Measurements from ENCODE around the gene CACNA1S.

DNA sequence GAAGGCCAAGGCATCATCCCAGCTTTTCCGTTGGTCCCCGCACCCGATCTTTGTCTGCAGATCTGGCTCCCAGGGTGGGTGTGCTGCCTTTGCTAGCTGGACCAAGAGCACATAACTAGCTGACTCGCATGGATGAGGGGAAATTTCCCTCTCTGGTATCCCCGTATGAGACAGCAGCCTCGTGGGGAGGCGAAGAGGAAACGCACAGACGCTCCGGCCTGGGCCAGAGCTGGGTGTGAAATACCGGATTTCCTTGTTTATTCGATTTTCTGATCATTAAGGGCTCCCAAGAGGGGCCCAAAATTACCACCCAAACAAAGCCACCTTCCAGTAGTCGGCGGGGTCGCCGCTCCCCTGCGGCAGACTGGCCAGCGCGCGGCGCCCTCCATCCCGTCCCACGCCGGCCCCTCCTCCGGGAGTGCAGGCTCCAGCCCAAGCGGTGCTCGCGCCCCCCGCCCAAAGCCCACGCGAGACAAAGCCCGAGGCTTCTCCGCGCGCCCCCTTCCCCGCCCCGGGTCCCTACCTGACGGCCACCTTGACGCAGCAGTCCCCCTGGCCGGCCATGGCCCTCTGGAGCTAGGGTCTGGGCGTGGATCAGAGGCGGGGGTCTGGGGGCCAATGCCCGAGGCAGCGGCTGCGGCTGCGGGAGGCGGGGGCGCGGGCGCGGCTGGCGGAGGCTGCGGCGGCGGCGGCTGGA is 89.3 kb downstream of the CACNA1S start:
- TF ChIP-seq, protein P1, sequence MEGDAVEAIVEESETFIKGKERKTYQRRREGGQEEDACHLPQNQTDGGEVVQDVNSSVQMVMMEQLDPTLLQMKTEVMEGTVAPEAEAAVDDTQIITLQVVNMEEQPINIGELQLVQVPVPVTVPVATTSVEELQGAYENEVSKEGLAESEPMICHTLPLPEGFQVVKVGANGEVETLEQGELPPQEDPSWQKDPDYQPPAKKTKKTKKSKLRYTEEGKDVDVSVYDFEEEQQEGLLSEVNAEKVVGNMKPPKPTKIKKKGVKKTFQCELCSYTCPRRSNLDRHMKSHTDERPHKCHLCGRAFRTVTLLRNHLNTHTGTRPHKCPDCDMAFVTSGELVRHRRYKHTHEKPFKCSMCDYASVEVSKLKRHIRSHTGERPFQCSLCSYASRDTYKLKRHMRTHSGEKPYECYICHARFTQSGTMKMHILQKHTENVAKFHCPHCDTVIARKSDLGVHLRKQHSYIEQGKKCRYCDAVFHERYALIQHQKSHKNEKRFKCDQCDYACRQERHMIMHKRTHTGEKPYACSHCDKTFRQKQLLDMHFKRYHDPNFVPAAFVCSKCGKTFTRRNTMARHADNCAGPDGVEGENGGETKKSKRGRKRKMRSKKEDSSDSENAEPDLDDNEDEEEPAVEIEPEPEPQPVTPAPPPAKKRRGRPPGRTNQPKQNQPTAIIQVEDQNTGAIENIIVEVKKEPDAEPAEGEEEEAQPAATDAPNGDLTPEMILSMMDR (IDR thresholded peaks at IDR 0.05; ENCODE audit: low read depth, low read length) = peak; percentile 16
- no peak for TF ChIP-seq POLR2A (IDR thresholded peaks at IDR 0.05; ENCODE audit: extremely low read depth, insufficient read length)
- no peak for TF ChIP-seq MYC (IDR thresholded peaks at IDR 0.05; ENCODE audit: low read depth, low read length)

Data from NB4 (cell line).